HuH-7.5 (cell line): ENCODE results near the gene CREB3L4.
"Not testable (repeated sequence)": the region's sequence is repeated elsewhere in the genome, so short reads cannot be mapped to it uniquely, and the experiment has no call there.

Experiments
- DNase-seq: peaks from one replicate; pipeline ENCODE4 v3.0.0; 2011; ENCODE audit warnings: low spot score

Gene CREB3L4

GRCh38 chr1:153959454-153959853 lies 8.2 kb upstream of the CREB3L4 start:
- DNase-seq = no peak

GRCh38 chr1:153960206-153960605 lies 7.5 kb upstream of the CREB3L4 start:
- DNase-seq = no peak

- no peak for DNase-seq
These were observed 6.3 kb upstream of the CREB3L4 start for GRCh38 chr1:153961421-153961820.

- DNase-seq = no peak
These were observed 5.3 kb upstream of the CREB3L4 start for GRCh38 chr1:153962088-153963029.

- DNase-seq = peak; percentile 97
These were observed 4.5 kb upstream of the CREB3L4 start, which contains the start of gene SLC39A1 for GRCh38 chr1:153963030-153963849. Gene SLC39A1, minus strand, starts transcription at chr1:153963537. Its CDS starts 822 bp downstream, at chr1:153962715.

GRCh38 chr1:153963850-153964331 lies 3.8 kb upstream of the CREB3L4 start:
- DNase-seq = no peak

GRCh38 chr1:153968000-153968363 lies 280 bp downstream of the CREB3L4 start:
- DNase-seq = no peak

GRCh38 chr1:153968408-153968807 lies 706 bp downstream of the CREB3L4 start:
- no peak for DNase-seq

GRCh38 chr1:153968972-153969371 lies 1.3 kb downstream of the CREB3L4 start:
- DNase-seq = no peak

- DNase-seq = no peak
These were observed 2.6 kb downstream of the CREB3L4 start for GRCh38 chr1:153970346-153970745.

- DNase-seq = no peak
These were observed 5.4 kb downstream of the CREB3L4 start for GRCh38 chr1:153973071-153973470.

- DNase-seq = no peak
These were observed 5.8 kb downstream of the CREB3L4 start for GRCh38 chr1:153973525-153973924.

GRCh38 chr1:153976819-153977249 lies 9.1 kb downstream of the CREB3L4 start:
- DNase-seq = no peak

- DNase-seq = peak; percentile 81
These were observed 9.8 kb downstream of the CREB3L4 start, which contains the start of gene JTB for GRCh38 chr1:153977250-153978240. Gene JTB, minus strand, starts transcription at chr1:153977674. Its CDS starts 422 bp downstream, at chr1:153977252.

GRCh38 chr1:153978274-153978909 lies 10.7 kb downstream of the CREB3L4 start:
- DNase-seq = no peak

GRCh38 chr1:153979091-153979490 lies 11.4 kb downstream of the CREB3L4 start:
- not testable (repeated sequence) for DNase-seq

- not testable (repeated sequence) for DNase-seq
These were observed 14.0 kb downstream of the CREB3L4 start for GRCh38 chr1:153981735-153982134.

- no peak for DNase-seq
These were observed 16.6 kb downstream of the CREB3L4 start for GRCh38 chr1:153984123-153984894.

- DNase-seq = no peak
These were observed 17.7 kb downstream of the CREB3L4 start for GRCh38 chr1:153985341-153985912.
